Thoracic aorta (tissue), 2 donors: ENCODE data around the gene AKR1C3. TPM values are rescaled to one million over a fixed set of nuclear protein-coding genes. Genes with fewer than 3 reads are reported as not detected.
"Not testable (repeated sequence)": the region's sequence is repeated elsewhere in the genome, so short reads cannot be mapped to it uniquely, and the experiment has no call there.

ENCODE experiments used
- ATAC-seq: fragments of 150-250 bp; one replicate; pipeline ENCODE4 v1.8.0; 2017; ENCODE audit warnings: low read depth; ENCODE audit not compliant: insufficient number of reproducible peaks, low FRiP score
- DNase-seq: peaks from one replicate; pipeline ENCODE4 v3.0.0-alpha.2; 2020; ENCODE audit warnings: low spot score
- H3K27ac ChIP-seq, 2 donors: fragments of 200-600 bp; sonication (generic); 1 replicate in 1 of 2; 2 replicates in 1 of 2; pipeline ENCODE4 v1.5.1; 2016; ENCODE audit warnings: mild to moderate bottlenecking in 2 of 2, moderate library complexity in 2 of 2
- H3K27me3 ChIP-seq: fragments of 200-600 bp; sonication (generic); replicated peaks from 2 replicates; pipeline ENCODE4 v1.6.0; 2016; ENCODE audit warnings: mild to moderate bottlenecking; ENCODE audit not compliant: insufficient read depth
- H3K36me3 ChIP-seq: fragments of 200-600 bp; sonication (generic); one replicate; pipeline ENCODE4 v1.5.1; 2016
- H3K4me1 ChIP-seq, 2 donors: fragments of 200-600 bp; sonication (generic); 1 replicate in 1 of 2; 2 replicates in 1 of 2; pipeline versions ENCODE4 v1.5.1 to v1.6.0; 2016; ENCODE audit warnings: low read depth in 2 of 2, mild to moderate bottlenecking in 1 of 2; ENCODE audit not compliant: control insufficient read depth in 1 of 2
- H3K4me3 ChIP-seq: fragments of 200-600 bp; sonication (generic); 2 replicates; pipeline ENCODE4 v1.5.1; 2016; ENCODE audit warnings: mild to moderate bottlenecking
- H3K9me3 ChIP-seq: fragments of 200-600 bp; sonication (generic); 2 replicates; pipeline ENCODE4 v1.5.1; 2016
- CTCF ChIP-seq: fragments of 200-600 bp; sonication (generic); IDR thresholded peaks from one replicate; pipeline ENCODE4 v1.5.1; 2019; ENCODE audit warnings: antibody characterized with exemption
- total RNA-seq, 2 donors: library from RNA; depleted of rRNA; stranded (reverse); fragments of >200 nt; gene quantifications; one replicate each; pipeline versions ENCODE4 v1.1.0 to v1.2.3, GENCODE V29; 2016

The AKR1C3 gene
- 10 to 100 TPM; 77.4 to 92.9 TPM for total RNA-seq

GRCh38 chr10:5094265-5095205 lies at the start of gene AKR1C3:
AKR1C3 (plus strand) TSS chr10:5094414; CDS start chr10:5094445, 31 bp downstream.
- Histone ChIP-seq H3K27ac (peak within 1 kb of the TSS; percentile 76 to 77), H3K36me3 (peaks cover 17% of the 10 kb centered on the region), H3K9me3 (no peaks in the 10 kb centered on the region), H3K4me3 (peak within 1 kb of the TSS; percentile 77), H3K4me1 (peaks cover 3 to 21% of the 10 kb centered on the region in 2 donors), H3K27me3 (no peaks in the 10 kb centered on the region)
- no peak for DNase-seq
- TF ChIP-seq CTCF = peak; percentile 72
- ATAC-seq = peak; percentile 84

DNA sequence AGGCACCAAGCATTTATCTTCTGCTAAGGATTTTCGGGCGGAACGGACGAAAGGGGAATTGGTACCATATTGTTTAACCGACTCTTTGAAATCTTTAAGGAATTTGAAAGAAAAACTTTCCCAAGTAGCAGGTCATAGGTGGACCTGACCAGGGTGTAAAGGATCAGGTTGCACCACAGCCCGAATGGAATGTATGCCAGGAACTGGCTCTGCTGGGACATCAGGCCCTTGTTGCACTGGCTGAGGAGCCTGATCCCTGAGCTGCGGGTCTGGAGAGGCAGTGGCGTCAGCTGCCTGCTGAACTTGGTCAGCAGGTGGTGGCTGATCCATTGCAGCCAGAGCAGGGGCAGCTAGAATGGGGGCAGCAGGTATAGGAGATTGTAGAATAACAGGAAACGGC lies 49.1 kb upstream of the AKR1C3 start:
- no peak for TF ChIP-seq CTCF
- ATAC-seq (no peak), DNase-seq (no peak)
- H3K9me3 ChIP-seq = no peaks in the 10 kb centered on the region
- H3K27ac ChIP-seq = no peak overlapping the region
- H3K36me3 ChIP-seq = no peaks in the 10 kb centered on the region
- no peak overlapping the region for H3K4me3 ChIP-seq
- peaks cover 2 to 21% of the 10 kb centered on the region in 2 donors for H3K4me1 ChIP-seq
- no peaks in the 10 kb centered on the region for H3K27me3 ChIP-seq

DNA sequence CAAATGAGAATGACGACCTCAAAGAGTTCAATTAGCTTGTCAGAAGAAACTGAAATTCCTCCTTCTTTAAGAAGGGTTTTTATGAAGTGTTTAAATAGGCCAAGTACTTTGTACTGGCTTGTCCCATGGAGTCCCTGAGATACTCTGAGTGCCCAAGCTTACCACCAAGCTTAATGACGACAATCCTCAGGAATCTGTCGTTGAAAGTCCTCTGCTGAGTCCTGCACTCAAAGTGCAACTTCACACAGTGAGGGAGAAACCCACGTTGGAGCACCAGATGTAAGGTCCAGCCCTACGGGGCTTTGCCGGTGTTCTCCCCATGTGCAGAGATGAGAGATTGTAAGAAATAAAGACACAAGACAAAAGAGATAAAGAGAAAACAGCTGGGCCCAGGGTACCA lies 47.8 kb upstream of the AKR1C3 start:
- DNase-seq (no peak), ATAC-seq (no peak)
- Histone ChIP-seq H3K9me3 (no peaks in the 10 kb centered on the region), H3K4me1 (peaks cover 0 to 12% of the 10 kb centered on the region in 2 donors), H3K36me3 (no peaks in the 10 kb centered on the region), H3K27ac (no peak overlapping the region), H3K27me3 (no peaks in the 10 kb centered on the region), H3K4me3 (no peak overlapping the region)
- no peak for TF ChIP-seq CTCF

GRCh38 chr10:5047055-5047454 lies 47.2 kb upstream of the AKR1C3 start:
- not testable (repeated sequence) for H3K27ac ChIP-seq, H3K36me3 ChIP-seq, H3K4me3 ChIP-seq, DNase-seq, H3K27me3 ChIP-seq, H3K9me3 ChIP-seq, ATAC-seq, H3K4me1 ChIP-seq

GRCh38 chr10:5047912-5048628 lies 46.1 kb upstream of the AKR1C3 start:
- no peak for TF ChIP-seq CTCF
- no peaks in the 10 kb centered on the region for H3K9me3 ChIP-seq
- H3K36me3 ChIP-seq = no peaks in the 10 kb centered on the region
- no peaks in the 10 kb centered on the region for H3K4me1 ChIP-seq
- DNase-seq (no peak), ATAC-seq (no peak)
- H3K4me3 ChIP-seq = no peak overlapping the region
- H3K27me3 ChIP-seq = no peaks in the 10 kb centered on the region
- no peak overlapping the region for H3K27ac ChIP-seq

GRCh38 chr10:5052951-5053500 lies 41.2 kb upstream of the AKR1C3 start:
- not testable (repeated sequence) for ATAC-seq, H3K27me3 ChIP-seq, H3K4me3 ChIP-seq, H3K4me1 ChIP-seq, DNase-seq, H3K9me3 ChIP-seq, H3K27ac ChIP-seq, H3K36me3 ChIP-seq

- not testable (repeated sequence) for DNase-seq
Observed at GRCh38 chr10:5054831-5055230, 39.4 kb upstream of the AKR1C3 start.

GRCh38 chr10:5059267-5059666 lies 34.9 kb upstream of the AKR1C3 start:
- not testable (repeated sequence) for H3K9me3 ChIP-seq, DNase-seq, H3K4me3 ChIP-seq, H3K4me1 ChIP-seq, H3K27ac ChIP-seq, ATAC-seq, H3K27me3 ChIP-seq, H3K36me3 ChIP-seq

More at GRCh38 chr10:5054831-5055230, 39.4 kb upstream of the AKR1C3 start:
- H3K9me3 ChIP-seq, H3K4me3 ChIP-seq, H3K27ac ChIP-seq, H3K36me3 ChIP-seq, H3K27me3 ChIP-seq, ATAC-seq, H3K4me1 ChIP-seq: not testable (repeated sequence)
